ENCODE results near the gene CRMP1.
"Not testable (repeated sequence)": the region's sequence is repeated elsewhere in the genome, so short reads cannot be mapped to it uniquely, and the experiment has no call there.

- not testable (repeated sequence) for TF ChIP-seq POLR2A, CTCF, POLR2AphosphoS5, EP300 (IDR thresholded peaks at IDR 0.05)
These were observed 36.5 kb downstream of the CRMP1 start for GRCh38 chr4:5856362-5856761.

Measured in stomach (tissue), 4 donors.